Medulla oblongata (tissue), 1 donor: ENCODE data around the gene OTOP1.
A peak's percentile ranks its signal among the peaks of the same experiment; 100 is the strongest.
"Not testable (repeated sequence)": the region's sequence is repeated elsewhere in the genome, so short reads cannot be mapped to it uniquely, and the experiment has no call there.

Source experiments
- DNase-seq: peaks from one replicate; pipeline ENCODE4 v3.0.0-alpha.2; 2015; ENCODE audit errors: extremely low spot score

Gene OTOP1

DNA sequence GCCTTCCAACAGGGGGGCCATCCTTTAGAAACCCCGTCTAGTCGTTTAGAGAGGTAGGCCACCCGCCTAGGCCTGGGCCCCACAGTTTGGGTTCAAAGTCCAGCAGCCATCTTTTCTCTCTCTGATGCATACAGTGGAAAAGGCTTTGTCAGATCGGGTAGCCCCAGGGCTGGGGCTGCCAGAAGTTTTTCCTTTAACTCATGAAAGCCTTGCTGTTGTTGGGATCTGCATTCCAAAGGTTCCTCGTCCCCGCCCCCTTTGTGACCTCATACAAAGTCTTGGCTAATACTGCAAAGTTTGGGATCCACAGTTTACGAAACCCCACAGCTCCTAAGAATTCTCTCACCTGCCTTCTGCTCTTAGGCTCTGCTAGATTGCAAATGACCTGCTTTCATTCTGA, 64.5 kb downstream of the OTOP1 start:
- DNase-seq = not testable (repeated sequence)

DNA sequence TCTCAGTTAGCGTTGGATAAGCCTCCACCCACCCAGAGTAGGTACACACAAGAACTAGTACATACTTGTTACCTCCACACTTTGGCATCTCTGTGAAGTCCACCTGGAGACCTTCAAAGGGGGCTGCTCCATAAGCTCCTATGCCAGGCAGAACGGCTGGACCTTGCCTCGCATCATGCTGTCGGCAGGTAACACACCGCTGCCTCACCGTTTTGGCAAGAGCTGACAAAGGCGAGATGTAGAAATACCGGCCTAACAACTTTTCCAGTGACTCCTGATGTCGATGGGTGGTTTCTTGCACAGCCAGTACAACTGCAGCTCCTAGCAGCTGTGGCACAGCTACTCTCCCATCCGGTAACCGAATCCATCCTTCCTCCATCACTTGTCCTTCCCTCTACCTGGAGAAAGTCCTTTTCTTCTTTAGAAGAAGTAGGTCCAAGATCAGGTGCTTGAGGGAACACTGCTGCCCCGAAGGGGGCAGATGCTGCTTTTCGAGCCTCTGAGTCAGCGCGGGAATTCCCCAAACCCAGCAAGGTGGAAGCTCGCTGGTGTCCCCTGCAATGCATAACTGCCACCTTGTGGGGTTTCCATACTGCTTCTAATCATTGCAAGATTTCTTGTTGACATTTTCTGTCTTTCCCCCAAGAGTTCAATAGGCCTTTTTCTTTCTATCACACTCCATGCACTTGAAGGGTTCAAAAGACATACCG, 65.6 kb downstream of the OTOP1 start:
- not testable (repeated sequence) for DNase-seq

DNA sequence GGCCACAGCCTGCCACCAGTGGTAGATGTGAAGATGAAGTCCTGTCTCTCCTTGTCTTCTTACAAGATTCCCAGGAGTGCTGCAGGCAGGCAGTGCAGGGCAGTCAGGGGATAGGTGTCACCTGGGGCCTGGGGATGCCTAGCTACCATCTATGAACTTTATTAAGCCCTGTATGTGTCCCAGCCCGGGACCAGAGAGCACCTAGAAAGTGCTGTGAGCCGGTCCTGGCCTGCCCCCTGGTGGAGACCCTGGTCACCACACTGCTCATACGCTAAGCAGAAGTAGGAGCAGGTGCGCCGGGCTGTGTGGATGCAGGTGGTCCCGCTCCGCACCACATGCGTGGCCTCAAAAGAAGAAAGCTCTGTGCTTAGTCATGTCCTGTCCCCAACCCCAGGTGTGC, 81.1 kb downstream of the OTOP1 start:
- DNase-seq = peak; percentile 3

DNA sequence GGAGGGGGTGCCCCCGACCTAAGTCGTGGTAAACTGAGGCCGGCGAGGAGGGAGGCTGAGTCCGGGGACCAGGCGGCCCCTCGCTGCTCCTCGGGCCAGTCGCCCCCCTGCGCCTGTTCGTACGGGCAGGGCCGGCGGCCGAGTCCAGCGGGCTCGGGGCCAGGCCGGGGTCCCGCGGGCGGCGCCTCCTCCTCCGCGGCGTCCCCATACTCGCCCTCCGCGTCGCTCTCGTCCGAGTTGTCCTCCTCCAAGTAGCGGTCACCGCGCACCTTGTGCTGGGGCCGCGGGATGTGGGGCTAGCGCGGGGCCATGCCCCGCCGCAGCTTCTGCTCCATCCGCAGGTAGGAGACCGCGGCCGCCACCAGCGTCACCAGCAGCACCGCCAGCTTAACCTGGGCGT, 83.4 kb downstream of the OTOP1 start:
- DNase-seq = not testable (repeated sequence)

DNA sequence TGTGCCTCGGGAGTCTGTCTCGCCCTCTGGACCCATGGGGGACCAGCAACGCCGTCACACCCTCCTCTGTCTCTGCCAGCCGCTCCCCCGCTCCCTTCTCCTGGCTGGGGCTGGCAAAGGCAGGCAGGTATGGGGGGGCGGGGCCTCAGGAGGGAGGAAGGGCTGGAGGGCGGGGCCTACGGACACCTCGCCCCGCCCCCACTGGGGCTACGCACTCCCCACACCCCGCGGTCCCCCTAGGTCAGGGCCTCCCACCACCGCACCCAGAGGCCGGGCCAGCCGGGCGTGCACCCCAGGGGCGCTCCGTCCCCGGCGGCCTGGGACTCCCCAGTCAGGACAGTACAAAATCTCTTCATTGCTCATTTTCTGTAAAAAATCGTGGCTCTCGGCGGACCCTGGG, 84.0 kb downstream of the OTOP1 start:
- DNase-seq = not testable (repeated sequence)

DNA sequence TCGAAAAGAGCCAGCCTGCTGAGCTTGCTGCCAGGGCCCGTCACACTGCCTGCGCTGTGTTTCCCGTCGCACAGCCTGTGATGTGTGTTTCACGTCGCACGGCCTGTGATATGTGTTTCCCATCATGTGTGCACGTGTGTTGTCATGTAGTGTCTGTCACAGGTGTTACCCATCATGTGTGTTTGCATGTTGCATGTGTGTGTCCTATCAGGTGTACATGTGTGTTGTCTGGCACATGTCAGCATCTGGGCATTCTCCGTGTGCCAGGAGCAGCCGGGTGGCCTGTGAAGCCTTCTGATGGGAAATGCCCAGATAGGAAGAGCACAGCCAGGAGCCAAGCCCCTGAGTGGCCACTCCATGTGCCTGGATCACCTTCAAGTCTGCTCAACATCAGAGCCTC, 85.5 kb downstream of the OTOP1 start:
- DNase-seq = not testable (repeated sequence)
